ENCODE results near the gene PTPRM. TPM values are rescaled to one million over a fixed set of nuclear protein-coding genes. Genes with fewer than 3 reads are reported as not detected.
A peak's percentile ranks its signal among the peaks of the same experiment; 100 is the strongest.

PTPRM gene
- total RNA-seq, 1 donor from 2014 or later: 42.1 TPM

GRCh38 chr18:7586379-7586778 lies 19.3 kb downstream of the PTPRM start:
- Histone ChIP-seq H3K27me3 (ENCODE audit: control insufficient read depth, insufficient read depth, low read length) (no peaks in the 10 kb centered on the region), H3K36me3 (ENCODE audit: control insufficient read depth, insufficient read depth, low read length) (no peaks in the 10 kb centered on the region), H3K4me3 (ENCODE audit: low read depth, low read length) (no peak overlapping the region)
- DNase-seq (ENCODE audit: low read depth) (no peak), FAIRE-seq (no peak)
- TF ChIP-seq CTCF (IDR thresholded peaks at IDR 0.05; ENCODE audit: insufficient read depth, low read length, severe bottlenecking): no peak

DNA sequence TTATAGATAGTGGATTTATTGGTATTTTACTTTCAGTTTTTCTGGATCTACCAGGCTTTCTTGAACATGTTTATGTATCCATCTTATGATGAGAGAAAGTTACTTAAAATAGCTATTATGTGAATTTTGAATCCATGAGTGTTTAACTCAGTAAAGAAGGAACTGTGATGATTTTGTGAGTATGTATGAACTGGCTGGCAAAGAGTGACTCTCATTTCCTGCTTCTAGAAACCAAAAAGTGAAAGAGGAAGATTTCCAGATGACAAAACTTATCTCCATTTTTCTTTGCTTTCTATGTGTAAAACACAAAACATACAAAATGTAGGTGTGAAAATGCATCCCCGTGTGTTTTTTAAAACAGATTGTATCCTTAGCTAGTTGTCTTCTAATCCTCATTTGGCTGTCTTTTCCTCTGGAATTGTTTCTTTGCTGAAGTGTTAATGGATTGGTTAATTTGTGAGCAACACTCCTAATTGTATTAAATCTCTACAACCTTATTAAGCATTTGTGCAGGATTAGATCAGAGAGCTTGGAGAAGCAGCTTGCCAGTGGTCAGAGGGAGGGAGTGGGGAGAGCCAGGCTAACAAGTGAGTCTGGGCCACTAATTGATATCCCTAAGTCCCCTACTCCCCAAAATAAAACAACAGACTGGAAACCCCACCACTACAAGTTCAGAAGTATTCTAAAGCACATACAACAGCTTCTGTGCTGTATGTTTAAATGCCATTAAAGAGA lies 23.9 kb downstream of the PTPRM start:
- FAIRE-seq: no peak
- H3K36me3 ChIP-seq (ENCODE audit: control insufficient read depth, insufficient read depth, low read length): no peaks in the 10 kb centered on the region

DNA sequence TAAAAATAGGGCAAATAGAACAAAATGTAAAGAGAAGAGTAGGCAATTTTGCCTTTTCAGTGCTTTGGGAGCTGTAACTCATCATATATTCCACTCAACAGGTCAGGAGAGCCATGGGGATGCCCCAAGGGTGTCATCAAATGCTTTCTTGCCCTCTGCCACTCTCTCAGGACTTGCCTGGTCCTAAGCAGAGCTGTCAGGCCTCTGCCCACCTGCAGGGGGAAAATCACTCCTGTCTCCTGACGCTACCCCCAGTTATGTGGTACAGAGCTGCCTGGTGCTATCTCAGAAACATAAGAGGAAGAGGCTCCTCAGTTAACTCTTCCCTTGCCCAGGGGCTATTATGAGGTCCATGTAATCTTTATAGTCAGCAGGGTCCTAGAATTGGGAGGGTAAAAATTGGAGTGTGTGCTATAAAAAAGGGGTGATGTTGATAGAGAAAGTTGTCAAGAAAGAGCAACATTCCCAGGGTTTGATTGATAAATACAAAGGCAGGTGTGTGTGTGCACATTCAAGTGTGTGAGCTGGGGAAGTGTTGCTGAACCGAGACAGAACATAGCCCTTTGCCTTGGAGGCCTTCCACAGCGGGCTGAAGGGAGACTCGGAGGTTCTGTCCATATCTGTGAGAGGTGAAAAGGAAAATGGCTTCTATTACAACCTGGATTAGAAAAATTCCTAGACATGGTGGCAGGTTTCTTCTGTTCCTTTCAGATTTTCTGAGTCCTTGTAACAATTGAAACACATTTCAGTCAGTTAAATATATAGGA lies 25.4 kb downstream of the PTPRM start:
- FAIRE-seq (no peak), DNase-seq (ENCODE audit: low read depth) (no peak)
- no peak for TF ChIP-seq CTCF (IDR thresholded peaks at IDR 0.05; ENCODE audit: insufficient read depth, low read length, severe bottlenecking)
- no peak overlapping the region for H3K4me3 ChIP-seq (ENCODE audit: low read depth, low read length)
- no peaks in the 10 kb centered on the region for H3K36me3 ChIP-seq (ENCODE audit: control insufficient read depth, insufficient read depth, low read length)
- no peaks in the 10 kb centered on the region for H3K27me3 ChIP-seq (ENCODE audit: control insufficient read depth, insufficient read depth, low read length)

More for the DNA sequence above, 23.9 kb downstream of the PTPRM start:
- no peak overlapping the region for H3K4me3 ChIP-seq (ENCODE audit: low read depth, low read length)
- TF ChIP-seq CTCF (IDR thresholded peaks at IDR 0.05; ENCODE audit: insufficient read depth, low read length, severe bottlenecking): no peak
- H3K27me3 ChIP-seq (ENCODE audit: control insufficient read depth, insufficient read depth, low read length): no peaks in the 10 kb centered on the region
- DNase-seq (ENCODE audit: low read depth): no peak

GRCh38 chr18:7593218-7593819 lies 26.2 kb downstream of the PTPRM start:
- no peak for DNase-seq (ENCODE audit: low read depth)
- Histone ChIP-seq H3K27me3 (ENCODE audit: control insufficient read depth, insufficient read depth, low read length) (no peaks in the 10 kb centered on the region), H3K36me3 (ENCODE audit: control insufficient read depth, insufficient read depth, low read length) (no peaks in the 10 kb centered on the region), H3K4me3 (ENCODE audit: low read depth, low read length) (no peak overlapping the region)
- FAIRE-seq: no peak
- no peak for TF ChIP-seq CTCF (IDR thresholded peaks at IDR 0.05; ENCODE audit: insufficient read depth, low read length, severe bottlenecking)

DNA sequence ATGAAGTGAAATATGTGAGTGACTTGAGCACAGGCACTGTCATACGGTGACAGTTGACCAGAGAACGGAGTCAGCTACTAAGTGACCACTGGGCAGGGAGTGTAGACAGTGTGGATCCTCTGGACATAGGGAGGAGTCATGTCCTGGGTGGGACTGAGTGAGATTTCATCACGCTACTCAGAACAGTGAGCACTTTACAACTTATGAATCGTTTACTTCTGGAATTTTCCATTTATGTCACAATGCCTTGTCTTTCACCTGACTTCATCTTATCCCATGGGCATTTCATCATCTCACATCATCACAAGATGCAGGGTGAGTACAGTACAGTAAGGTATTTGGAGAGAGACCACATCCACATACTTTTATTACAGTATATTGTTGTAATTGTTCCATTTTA lies 29.0 kb downstream of the PTPRM start:
- DNase-seq (ENCODE audit: low read depth) (peak; percentile 23), FAIRE-seq (peak; percentile 55)
- TF ChIP-seq CTCF (IDR thresholded peaks at IDR 0.05; ENCODE audit: insufficient read depth, low read length, severe bottlenecking): no peak
- no peaks in the 10 kb centered on the region for H3K27me3 ChIP-seq (ENCODE audit: control insufficient read depth, insufficient read depth, low read length)
- no peak overlapping the region for H3K4me3 ChIP-seq (ENCODE audit: low read depth, low read length)
- no peaks in the 10 kb centered on the region for H3K36me3 ChIP-seq (ENCODE audit: control insufficient read depth, insufficient read depth, low read length)

Data from bronchial epithelial cell (primary cell).